Trophoblast cell (in vitro differentiated cells and primary cell): ENCODE measurements around the gene TXNDC5.

Experiments
- DNase-seq, 2 donors: peaks; one replicate each; pipeline ENCODE4 v3.0.0-alpha.2; 2016
- H2AFZ ChIP-seq: 2 replicates; pipeline ENCODE4 v1.6.1; 2013; ENCODE audit warnings: low read length, moderate library complexity, mild to moderate bottlenecking; ENCODE audit not compliant: insufficient read depth, poor library complexity
- H2AK5ac ChIP-seq: 2 replicates; pipeline ENCODE4 v1.6.1; 2013; ENCODE audit warnings: mild to moderate bottlenecking, low read length
- H2BK120ac ChIP-seq: 2 replicates; pipeline ENCODE4 v1.6.1; 2013; ENCODE audit warnings: low read length, mild to moderate bottlenecking, moderate library complexity; ENCODE audit not compliant: insufficient read depth, poor library complexity
- H2BK12ac ChIP-seq: 2 replicates; pipeline ENCODE4 v1.6.1; 2013; ENCODE audit warnings: mild to moderate bottlenecking, low read length, moderate library complexity
- H2BK5ac ChIP-seq: 2 replicates; pipeline ENCODE4 v1.6.1; 2013; ENCODE audit warnings: low read length, low read depth, moderate library complexity, mild to moderate bottlenecking; ENCODE audit not compliant: poor library complexity
- H3K14ac ChIP-seq: 2 replicates; pipeline ENCODE4 v1.6.1; 2013; ENCODE audit warnings: mild to moderate bottlenecking, low read length
- H3K18ac ChIP-seq: 2 replicates; pipeline ENCODE4 v1.6.1; 2013; ENCODE audit warnings: mild to moderate bottlenecking, low read length
- H3K23ac ChIP-seq: 2 replicates; pipeline ENCODE4 v1.6.1; 2013; ENCODE audit warnings: low read length
- H3K27ac ChIP-seq: 2 replicates; pipeline ENCODE4 v1.5.1; 2013; ENCODE audit warnings: low read depth, mild to moderate bottlenecking, inconsistent platforms, low read length, moderate library complexity
- H3K27me3 ChIP-seq: 2 replicates; pipeline ENCODE4 v1.6.1; 2013; ENCODE audit warnings: inconsistent platforms, mild to moderate bottlenecking, low read length, moderate library complexity; ENCODE audit not compliant: insufficient read depth
- H3K36me3 ChIP-seq, 2 experiments: 1 replicate in 1 of 2; 2 replicates in 1 of 2; pipeline ENCODE4 v1.6.1; 2013; ENCODE audit warnings: low read length in 2 of 2, mild to moderate bottlenecking in 2 of 2, moderate library complexity in 1 of 2; ENCODE audit not compliant: insufficient read depth in 2 of 2, control insufficient read depth in 1 of 2
- H3K4ac ChIP-seq: 2 replicates; pipeline ENCODE4 v1.6.1; 2013; ENCODE audit warnings: low read depth, mild to moderate bottlenecking, low read length, moderate library complexity
- H3K4me1 ChIP-seq, 2 experiments: 1 replicate in 1 of 2; 2 replicates in 1 of 2; pipeline ENCODE4 v1.6.1; 2013; ENCODE audit warnings: low read length in 2 of 2, mild to moderate bottlenecking in 2 of 2, moderate library complexity in 1 of 2; ENCODE audit not compliant: insufficient read depth in 2 of 2, control insufficient read depth in 1 of 2
- H3K4me2 ChIP-seq: 2 replicates; pipeline ENCODE4 v1.6.1; 2013; ENCODE audit warnings: inconsistent platforms, mild to moderate bottlenecking, low read length, moderate library complexity
- H3K4me3 ChIP-seq: 2 replicates; pipeline ENCODE4 v1.5.1; 2013; ENCODE audit warnings: mild to moderate bottlenecking, low read depth, low read length, inconsistent platforms
- H3K79me1 ChIP-seq: one replicate; pipeline ENCODE4 v1.6.1; 2013; ENCODE audit warnings: low read length
- H3K79me2 ChIP-seq: 2 replicates; pipeline ENCODE4 v1.6.1; 2013; ENCODE audit warnings: low read length, mild to moderate bottlenecking; ENCODE audit not compliant: control insufficient read depth, insufficient read depth, poor library complexity
- H3K9ac ChIP-seq: 2 replicates; pipeline ENCODE4 v1.6.1; 2013; ENCODE audit warnings: mild to moderate bottlenecking, low read length
- H3K9me3 ChIP-seq: 2 replicates; pipeline ENCODE4 v1.6.1; 2013; ENCODE audit warnings: low read depth, mild to moderate bottlenecking, control low read depth, inconsistent platforms, low read length; ENCODE audit not compliant: insufficient read depth
- H4K12ac ChIP-seq: 2 replicates; pipeline ENCODE4 v1.6.1; 2013; ENCODE audit warnings: low read depth, mild to moderate bottlenecking, low read length, moderate library complexity
- H4K8ac ChIP-seq: 2 replicates; pipeline ENCODE4 v1.6.1; 2013; ENCODE audit warnings: low read depth, mild to moderate bottlenecking, low read length, moderate library complexity
- H4K91ac ChIP-seq: one replicate; pipeline ENCODE4 v1.6.1; 2013; ENCODE audit warnings: low read depth, mild to moderate bottlenecking, low read length, moderate library complexity
- WGBS: extraction: QIAGEN DNeasy Blood & Tissue Kit; methylation state at CpG from one replicate; pipeline ENCODE4 v1.1.7; 2013; ENCODE audit warnings: missing lambda C conversion rate; ENCODE audit not compliant: insufficient read length, insufficient coverage; ENCODE audit errors: extremely low coverage; 5-methylcytosine and 5-hydroxymethylcytosine counted together

The TXNDC5 gene

GRCh38 chr6:7888587-7889357, 21.8 kb downstream of the TXNDC5 start:
- H3K4me2 ChIP-seq: no peak overlapping the region
- H3K4ac ChIP-seq: no peak overlapping the region
- no peak overlapping the region for H2AK5ac ChIP-seq
- peaks cover 52 to 81% of the 10 kb centered on the region in 2 experiments for H3K36me3 ChIP-seq
- no CpG with 5 or more reads among the region's 25 CpGs for WGBS
- no peak overlapping the region for H2BK120ac ChIP-seq
- no peak overlapping the region for H3K4me3 ChIP-seq
- H3K27ac ChIP-seq: no peak overlapping the region
- no peaks in the 10 kb centered on the region for H3K79me1 ChIP-seq
- H4K8ac ChIP-seq: no peak overlapping the region
- no peak overlapping the region for H4K12ac ChIP-seq
- no peak overlapping the region for H4K91ac ChIP-seq
- H3K9ac ChIP-seq: no peak overlapping the region
- H2BK5ac ChIP-seq: no peak overlapping the region
- no peak overlapping the region for H2AFZ ChIP-seq
- no peak overlapping the region for H3K14ac ChIP-seq
- no peak overlapping the region for H3K18ac ChIP-seq
- no peaks in the 10 kb centered on the region for H3K27me3 ChIP-seq
- no peaks in the 10 kb centered on the region for H3K79me2 ChIP-seq
- peaks cover 3% of the 10 kb centered on the region for H3K9me3 ChIP-seq
- no peak for DNase-seq
- H2BK12ac ChIP-seq: no peak overlapping the region
- H3K4me1 ChIP-seq: no peaks in the 10 kb centered on the region
- H3K23ac ChIP-seq: no peak overlapping the region

GRCh38 chr6:7887278-7887991, 23.2 kb downstream of the TXNDC5 start:
- no peak overlapping the region for H2BK120ac ChIP-seq
- H3K9me3 ChIP-seq: no peaks in the 10 kb centered on the region
- no peak overlapping the region for H3K9ac ChIP-seq
- no peak overlapping the region for H3K4ac ChIP-seq
- H3K18ac ChIP-seq: no peak overlapping the region
- no peak overlapping the region for H2BK5ac ChIP-seq
- H2BK12ac ChIP-seq: no peak overlapping the region
- H3K23ac ChIP-seq: no peak overlapping the region
- no peak overlapping the region for H4K12ac ChIP-seq
- H3K79me1 ChIP-seq: no peaks in the 10 kb centered on the region
- no peaks in the 10 kb centered on the region for H3K27me3 ChIP-seq
- no peak for DNase-seq
- no peak overlapping the region for H4K8ac ChIP-seq
- no peak overlapping the region for H3K4me2 ChIP-seq
- no peak overlapping the region for H4K91ac ChIP-seq
- H2AFZ ChIP-seq: no peak overlapping the region
- no peak overlapping the region for H2AK5ac ChIP-seq
- no peak overlapping the region for H3K4me3 ChIP-seq
- no peak overlapping the region for H3K27ac ChIP-seq
- H3K4me1 ChIP-seq: no peaks in the 10 kb centered on the region
- no CpG with 5 or more reads among the region's 21 CpGs for WGBS
- H3K36me3 ChIP-seq: peaks cover 49 to 81% of the 10 kb centered on the region in 2 experiments
- H3K14ac ChIP-seq: no peak overlapping the region
- H3K79me2 ChIP-seq: no peaks in the 10 kb centered on the region

DNA sequence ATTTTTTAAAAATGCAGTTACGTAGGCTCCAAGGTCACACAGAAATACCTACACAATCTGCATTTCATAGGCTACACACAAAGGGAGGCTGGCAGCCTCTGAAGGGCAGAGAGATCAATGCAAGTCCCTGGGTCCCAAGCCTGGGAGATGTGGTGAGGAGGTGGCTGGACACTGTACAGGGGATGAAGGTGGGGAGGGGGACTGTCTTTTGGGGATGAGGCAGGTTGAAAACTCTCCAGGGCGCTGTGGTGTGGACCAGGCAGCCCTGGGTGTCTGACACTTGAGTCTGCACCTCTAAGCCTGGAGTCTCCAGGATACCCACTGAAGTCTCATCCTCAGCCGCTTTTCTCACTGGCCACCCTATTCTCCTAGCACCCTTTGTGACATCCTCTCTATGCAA, 24.5 kb downstream of the TXNDC5 start:
- no CpG with 5 or more reads among the region's 3 CpGs for WGBS
- H3K36me3 ChIP-seq: peaks cover 49 to 80% of the 10 kb centered on the region in 2 experiments
- no peak overlapping the region for H3K9ac ChIP-seq

GRCh38 chr6:7883381-7883780, 27.2 kb downstream of the TXNDC5 start:
- Histone ChIP-seq H2BK12ac (no peak overlapping the region), H2BK120ac (no peak overlapping the region), H3K9ac (no peak overlapping the region), H3K23ac (no peak overlapping the region), H3K4me2 (no peak overlapping the region), H3K18ac (no peak overlapping the region), H3K4me3 (no peak overlapping the region), H3K36me3 (peaks cover 41 to 73% of the 10 kb centered on the region in 2 experiments), H3K9me3 (no peaks in the 10 kb centered on the region), H3K79me2 (no peaks in the 10 kb centered on the region), H4K8ac (no peak overlapping the region), H3K14ac (no peak overlapping the region), H4K91ac (no peak overlapping the region), H3K27ac (no peak overlapping the region), H3K4ac (no peak overlapping the region), H2AK5ac (no peak overlapping the region), H3K79me1 (no peaks in the 10 kb centered on the region), H2BK5ac (no peak overlapping the region), H4K12ac (no peak overlapping the region), H3K27me3 (no peaks in the 10 kb centered on the region), H2AFZ (no peak overlapping the region), H3K4me1 (no peaks in the 10 kb centered on the region)
- DNase-seq: no peak
- WGBS: no CpG with 5 or more reads among the region's 8 CpGs

More for the DNA sequence above, 24.5 kb downstream of the TXNDC5 start:
- H3K79me1 ChIP-seq: no peaks in the 10 kb centered on the region
- no peak overlapping the region for H2BK12ac ChIP-seq
- no peak overlapping the region for H4K91ac ChIP-seq
- no peak overlapping the region for H3K18ac ChIP-seq
- H3K14ac ChIP-seq: no peak overlapping the region
- no peak overlapping the region for H2BK5ac ChIP-seq
- H4K12ac ChIP-seq: no peak overlapping the region
- H3K27me3 ChIP-seq: no peaks in the 10 kb centered on the region
- H3K4me2 ChIP-seq: no peak overlapping the region
- H2BK120ac ChIP-seq: no peak overlapping the region
- no peak overlapping the region for H2AFZ ChIP-seq
- no peak overlapping the region for H3K27ac ChIP-seq
- H2AK5ac ChIP-seq: no peak overlapping the region
- H3K9me3 ChIP-seq: no peaks in the 10 kb centered on the region
- no peaks in the 10 kb centered on the region for H3K79me2 ChIP-seq
- H3K4ac ChIP-seq: no peak overlapping the region
- DNase-seq: no peak
- no peak overlapping the region for H3K23ac ChIP-seq
- no peaks in the 10 kb centered on the region for H3K4me1 ChIP-seq
- H4K8ac ChIP-seq: no peak overlapping the region
- H3K4me3 ChIP-seq: no peak overlapping the region
